ENCODE results near the gene PSPN.

The PSPN gene

GRCh38 chr19:6375411-6376010 lies at the start of gene PSPN:
TSS of gene PSPN (minus strand) at chr19:6375933. CDS start at chr19:6375849, 84 bp downstream.
- no peak for DNase-seq (ENCODE audit: low read depth)

DNA sequence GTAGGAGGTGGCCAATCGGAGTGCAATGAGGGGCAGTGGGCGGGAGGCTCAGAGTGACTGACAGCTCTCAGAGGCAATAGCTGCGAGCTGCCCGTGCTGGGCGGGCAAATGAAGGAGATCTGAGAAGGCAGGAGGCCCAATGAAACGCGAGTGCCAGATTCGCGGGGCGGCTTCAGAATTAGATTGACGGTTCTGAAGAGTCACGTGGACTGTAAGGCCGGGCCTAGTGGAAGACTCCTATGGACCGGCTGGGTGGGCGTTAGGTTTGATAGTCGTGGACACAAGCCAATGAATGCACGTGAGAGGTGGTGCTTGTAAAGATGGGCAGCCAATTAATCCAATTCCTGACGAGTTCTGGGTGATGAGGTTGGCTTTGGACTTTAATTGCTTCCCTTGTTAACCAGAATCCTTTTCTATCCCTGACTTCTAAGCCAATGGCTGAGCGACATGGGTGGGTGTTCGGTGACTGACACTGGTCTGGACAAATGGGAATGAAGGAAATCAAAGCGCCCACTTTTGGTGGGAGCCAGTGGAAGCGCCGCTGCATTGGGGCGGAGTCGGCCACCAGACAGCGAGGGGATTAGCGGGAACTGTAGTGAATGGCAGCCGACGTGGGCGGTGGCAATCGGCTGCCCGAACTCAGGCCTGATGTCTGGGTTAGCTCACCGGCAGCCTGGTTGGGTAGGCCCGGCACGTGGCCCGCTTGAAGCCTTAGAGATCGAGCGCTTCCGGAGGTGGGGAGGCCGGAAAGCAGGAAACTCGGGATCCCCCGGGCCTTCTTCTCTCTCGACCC lies 49.4 kb upstream of the PSPN start:
- peak; percentile 98 for DNase-seq (ENCODE audit: low read depth)

GRCh38 chr19:6424195-6424938 lies 48.6 kb upstream of the PSPN start, which contains the start of gene KHSRP:
TSS of gene KHSRP (minus strand) at chr19:6424811. CDS start at chr19:6424701, 110 bp downstream.
- DNase-seq (ENCODE audit: low read depth) = peak; percentile 29

- DNase-seq (ENCODE audit: low read depth) = no peak
These were observed 47.9 kb upstream of the PSPN start for GRCh38 chr19:6423499-6424194.

GRCh38 chr19:6421075-6422014 lies 45.6 kb upstream of the PSPN start:
- DNase-seq (ENCODE audit: low read depth) = no peak

- no peak for DNase-seq (ENCODE audit: low read depth)
These were observed 42.8 kb upstream of the PSPN start for GRCh38 chr19:6418562-6418932.

DNA sequence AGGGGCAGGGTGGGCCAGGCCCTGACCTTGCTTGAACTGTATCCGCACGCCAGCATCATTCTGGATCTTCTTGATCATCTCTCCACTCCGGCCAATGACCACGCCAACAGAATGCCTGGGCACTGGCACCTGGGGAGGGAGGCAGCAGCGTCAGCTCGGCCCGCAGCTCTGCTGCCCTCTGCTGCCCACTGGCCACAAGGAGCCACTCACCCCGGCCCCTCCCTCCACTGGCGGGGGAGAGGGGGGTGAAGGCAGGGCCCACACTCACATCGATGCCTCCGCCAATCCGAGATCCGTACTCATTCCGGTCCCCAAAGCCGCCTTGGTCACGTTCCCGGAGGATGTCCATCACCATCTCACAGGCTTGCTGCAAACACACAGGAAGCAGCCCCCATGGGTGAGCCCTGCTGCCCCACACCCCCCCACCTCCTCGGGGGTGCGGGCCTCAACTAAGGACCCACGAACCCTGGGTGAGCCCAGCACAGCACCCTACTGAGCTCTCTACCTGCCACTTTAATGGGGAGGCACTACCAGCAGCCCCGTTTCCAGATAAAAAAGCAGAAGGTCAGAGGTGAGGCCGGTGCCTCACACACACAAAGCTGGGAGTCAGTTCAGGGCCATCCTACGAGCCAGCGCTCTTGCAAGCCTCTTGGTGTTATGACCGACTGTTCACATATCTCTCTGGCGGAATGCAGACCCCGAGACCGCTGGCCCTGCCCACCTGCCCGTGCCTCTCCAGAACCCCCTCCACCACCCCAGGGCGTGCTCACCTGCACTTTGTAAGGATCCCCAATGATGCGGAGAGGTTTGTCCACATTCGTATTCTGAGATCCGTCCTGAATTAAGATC lies 42.2 kb upstream of the PSPN start:
- DNase-seq (ENCODE audit: low read depth) = no peak

DNA sequence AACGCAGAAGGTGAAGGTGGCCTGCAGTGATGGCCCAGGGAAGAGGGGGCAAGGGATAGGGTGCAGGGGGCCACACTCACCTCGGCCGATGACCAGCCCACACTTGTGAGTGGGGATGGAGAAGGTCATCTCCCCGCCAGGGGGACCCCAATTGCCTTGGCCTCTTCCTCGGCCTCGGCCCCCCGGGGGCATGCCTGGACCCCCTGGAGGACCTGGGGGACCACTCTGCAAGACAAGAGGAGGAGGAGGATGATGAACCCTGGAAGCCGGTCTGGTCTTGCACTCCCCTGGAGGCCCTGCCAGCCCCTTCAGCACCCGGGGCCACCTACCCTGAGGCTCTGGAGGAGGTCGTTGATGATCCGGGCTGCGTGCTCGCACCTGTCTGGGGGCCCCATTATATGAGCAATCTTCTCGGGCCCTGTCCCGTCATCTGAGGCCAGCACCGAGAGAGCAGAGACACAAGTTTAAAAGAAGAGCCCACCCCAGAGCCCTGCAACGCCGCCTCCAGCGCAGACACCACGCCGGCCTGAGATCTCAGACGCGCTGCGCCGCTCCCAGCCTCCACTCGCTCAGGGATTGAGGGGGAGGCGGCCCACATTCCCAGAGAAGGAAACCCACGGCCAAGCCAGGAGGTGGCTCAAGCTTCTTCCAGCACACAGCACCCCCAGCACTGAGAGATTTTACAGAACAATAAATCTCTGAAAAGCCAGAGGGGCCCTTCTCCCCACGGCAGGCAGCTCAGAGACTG lies 41.1 kb upstream of the PSPN start:
- no peak for DNase-seq (ENCODE audit: low read depth)

DNA sequence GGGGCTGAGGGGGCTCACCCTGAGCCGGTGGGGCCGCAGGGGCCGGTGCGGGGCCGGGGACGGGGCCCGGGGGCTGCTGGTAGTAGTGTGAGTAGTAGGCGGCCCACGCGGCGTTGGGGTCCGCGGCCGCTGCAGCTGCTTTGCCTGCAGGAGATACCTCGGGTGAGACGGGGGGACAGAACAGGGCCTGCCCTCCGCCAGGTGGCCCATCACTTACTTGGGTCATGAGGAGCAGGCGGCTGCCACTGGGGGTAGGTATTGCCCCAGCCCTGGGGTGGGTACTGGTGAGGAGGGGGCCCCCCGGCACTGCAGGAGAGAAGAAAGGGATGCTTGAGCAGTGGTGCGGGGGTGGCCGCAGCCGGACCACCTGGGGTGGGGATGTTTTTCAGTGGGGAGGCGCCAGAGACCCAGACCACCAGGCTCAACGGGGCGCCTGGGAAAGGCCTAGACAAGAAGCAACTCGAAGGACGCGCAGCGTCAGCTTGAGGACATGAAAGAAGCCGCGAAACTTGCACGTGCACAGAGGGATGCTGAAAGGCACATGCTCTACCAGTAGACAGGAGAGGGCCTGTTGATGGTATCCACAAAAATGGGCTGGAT lies 40.0 kb upstream of the PSPN start:
- DNase-seq (ENCODE audit: low read depth) = no peak

GRCh38 chr19:6414793-6415590 lies 39.3 kb upstream of the PSPN start:
- no peak for DNase-seq (ENCODE audit: low read depth)

DNA sequence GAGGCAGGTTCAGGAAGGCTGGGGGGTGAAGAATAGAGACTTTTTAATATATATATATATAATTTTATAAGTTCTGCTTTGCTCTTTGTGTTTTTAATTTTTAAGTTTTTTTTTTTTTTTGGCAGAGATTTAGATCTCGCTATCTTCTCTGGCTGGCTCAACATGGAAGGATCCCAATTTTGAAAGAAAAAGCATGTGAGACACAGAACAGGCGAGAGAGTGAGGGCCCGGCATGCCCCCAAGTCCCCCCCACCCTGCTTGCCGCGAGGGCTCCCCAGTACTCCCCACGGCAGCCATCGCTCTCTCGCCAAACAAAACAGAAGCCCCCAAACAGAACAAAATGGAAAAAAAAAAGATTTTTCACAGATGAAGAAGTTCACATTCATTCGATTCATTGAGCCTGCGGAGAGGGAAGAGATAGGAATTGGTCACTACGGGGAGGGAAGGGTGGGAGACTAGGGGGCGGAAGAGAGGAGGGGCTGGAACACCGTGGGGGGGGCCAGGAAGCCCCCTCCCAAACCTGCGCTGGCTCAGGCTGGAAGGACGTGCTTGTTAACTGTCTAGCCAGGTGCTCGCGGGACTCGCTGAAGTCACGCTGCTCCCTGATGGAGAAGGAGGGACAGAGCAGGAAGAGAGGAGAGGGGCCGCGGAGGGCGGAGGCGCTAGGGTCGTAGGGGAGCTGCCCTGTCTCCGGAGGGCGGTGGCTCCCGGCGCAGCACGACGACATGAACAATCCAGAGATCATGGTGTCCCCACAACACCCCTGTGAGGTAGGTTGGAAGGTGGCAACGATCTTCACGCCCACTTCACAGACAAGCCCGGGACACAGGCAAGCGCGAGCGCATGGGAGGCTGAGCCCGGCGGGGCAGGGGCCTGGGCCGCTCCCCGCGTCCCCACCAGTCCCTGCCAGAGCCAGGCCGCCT lies 38.2 kb upstream of the PSPN start:
- no peak for DNase-seq (ENCODE audit: low read depth)

DNA sequence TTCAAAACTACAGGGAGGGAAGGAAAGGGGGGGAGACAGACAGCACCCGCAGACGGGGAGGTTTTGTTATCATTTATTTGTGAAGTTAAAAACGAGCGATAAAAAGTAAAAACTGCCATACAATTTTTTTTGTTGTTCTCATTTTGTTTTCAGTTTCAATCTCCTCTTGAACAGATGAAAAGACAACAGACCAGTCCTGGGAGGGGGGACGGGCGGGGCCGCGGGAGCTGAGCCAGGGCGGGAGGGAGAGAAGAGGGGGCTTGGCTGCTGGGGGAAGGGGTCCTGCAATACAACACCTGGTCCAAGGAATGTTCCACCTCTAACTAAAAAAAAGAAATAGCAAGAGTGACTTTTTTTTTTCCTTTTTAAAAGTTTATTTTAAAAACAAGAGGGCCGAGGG lies 37.6 kb upstream of the PSPN start:
- no peak for DNase-seq (ENCODE audit: low read depth)

- DNase-seq (ENCODE audit: low read depth) = no peak
These were observed 36.8 kb upstream of the PSPN start for GRCh38 chr19:6412447-6413091.

- DNase-seq (ENCODE audit: low read depth) = no peak
These were observed 36.3 kb upstream of the PSPN start for GRCh38 chr19:6412061-6412446.

DNA sequence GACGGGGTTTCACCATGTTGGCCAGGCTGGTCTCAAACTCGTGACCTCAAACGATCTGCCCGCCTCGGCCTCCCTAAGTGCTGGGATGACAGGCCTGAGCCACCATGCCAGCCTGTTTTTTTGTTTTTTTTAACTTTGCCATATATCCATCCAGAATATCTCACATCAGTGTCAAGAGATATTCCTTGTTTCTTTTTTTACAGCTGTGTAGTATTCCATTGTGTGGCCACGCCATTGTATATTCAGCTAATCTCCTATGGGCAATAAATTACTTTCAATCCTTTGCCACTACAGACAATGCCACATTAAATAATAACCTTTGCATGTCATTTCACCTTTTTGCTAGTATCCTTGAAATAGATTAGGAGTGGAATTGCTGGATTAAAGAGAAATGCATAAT lies 33.6 kb upstream of the PSPN start:
- no peak for DNase-seq (ENCODE audit: low read depth)

GRCh38 chr19:6406401-6406800 lies 30.7 kb upstream of the PSPN start:
- DNase-seq (ENCODE audit: low read depth) = no peak
